ENCODE measurements around the gene PDGFRB. TPM values are rescaled to one million over a fixed set of nuclear protein-coding genes. Genes with fewer than 3 reads are reported as not detected.

The PDGFRB gene
- polyA plus RNA-seq, 2 of the 4 experiments (the other 2 are of a cell fraction), result 0.22 TPM

- Histone ChIP-seq H3K9me3 (no peaks in the 10 kb centered on the region), H3K4me2 (no peak overlapping the region), H3K4me3 (no peak overlapping the region), H3K4me1 (0 out of 3 replicates have a peak, but pooled peaks cover 3% of the 10 kb centered on the region), H3K27ac (no peak overlapping the region)
- ATAC-seq (no peak), FAIRE-seq (no peak), DNase-seq (ENCODE audit: low read depth in 1 of 2, low spot score in 1 of 2) (no peak)
- 54% methylated on average over 12 of the region's 12 CpGs for WGBS (ENCODE audit: missing lambda C conversion rate)
- POLR2A ChIA-PET, result no interaction called here
- CTCF ChIA-PET, result interaction anchor here (0.6 to 8.8 kb wide), 11 partner anchors 13 to 192 kb away, joined by 3 to 140 read pairs (median 4); no protein-coding TSS in a partner anchor
- no peak for TF ChIP-seq SMC3 (IDR thresholded peaks at IDR 0.05)
- no peak for TF ChIP-seq FOXS1 (CRISPR knock-in tag; IDR thresholded peaks at IDR 0.05)
- TF ChIP-seq MAX (IDR thresholded peaks at IDR 0.05), result no peak
- TF ChIP-seq EP300 (IDR thresholded peaks at IDR 0.05), result no peak
Observed at GRCh38 chr5:150158170-150158949, 2.7 kb upstream of the PDGFRB start.

- Histone ChIP-seq H3K9me3 (no peaks in the 10 kb centered on the region), H3K27ac (no peak overlapping the region), H3K4me2 (no peak overlapping the region), H3K4me3 (no peak overlapping the region), H3K4me1 (0 out of 3 replicates have a peak, but pooled peaks cover 3% of the 10 kb centered on the region)
- DNase-seq (ENCODE audit: low read depth in 1 of 2, low spot score in 1 of 2) (no peak), FAIRE-seq (no peak), ATAC-seq (no peak)
- POLR2A ChIA-PET, result no interaction called here
- CTCF ChIA-PET, result interaction anchor here (0.6 to 8.8 kb wide), 7 partner anchors 12 to 301 kb away, joined by 3 to 140 read pairs (median 7); no protein-coding TSS in a partner anchor
- 87% methylated on average over 3 of the region's 3 CpGs for WGBS (ENCODE audit: missing lambda C conversion rate)
- TF ChIP-seq MAFK (IDR thresholded peaks at IDR 0.05; ENCODE audit: partially characterized antibody) (no peak), MYC (IDR thresholded peaks at IDR 0.05; ENCODE audit: borderline replicate concordance, low read length) (no peak), POLR2AphosphoS2 (conservative IDR thresholded peaks at IDR 0.05; ENCODE audit: low read length) (no peak), POLR2A (IDR thresholded peaks at IDR 0.05; ENCODE audit: low read length) (no peak), TFCP2L1 (CRISPR knock-in tag; IDR thresholded peaks at IDR 0.05) (no peak), CEBPB (IDR thresholded peaks at IDR 0.05) (no peak), SREBF2 (IDR thresholded peaks at IDR 0.05) (no peak), MAZ (IDR thresholded peaks at IDR 0.05; ENCODE audit: borderline replicate concordance, low read depth, low read length) (no peak), ZFP36 (IDR thresholded peaks at IDR 0.05; ENCODE audit: borderline replicate concordance, partially characterized antibody) (no peak), CBX8 (IDR thresholded peaks at IDR 0.05) (no peak), RNF2 (IDR thresholded peaks at IDR 0.05; ENCODE audit: borderline replicate concordance, low read depth) (no peak), PHF8 (IDR thresholded peaks at IDR 0.05; ENCODE audit: borderline replicate concordance, low read depth) (no peak), CHD2 (IDR thresholded peaks at IDR 0.05; ENCODE audit: low read length, partially characterized antibody) (no peak), CTCF (IDR thresholded peaks at IDR 0.05) (no peak), E2F6 (IDR thresholded peaks at IDR 0.05; ENCODE audit: borderline replicate concordance, low read depth) (no peak), FOXS1 (CRISPR knock-in tag; IDR thresholded peaks at IDR 0.05) (no peak)
Observed at GRCh38 chr5:150157168-150157567, 1.5 kb upstream of the PDGFRB start.

- DNase-seq (ENCODE audit: low read depth in 1 of 2, low spot score in 1 of 2) (no peak), FAIRE-seq (no peak), ATAC-seq (no peak)
- H3K4me2 ChIP-seq, result no peak overlapping the region
- no peaks in the 10 kb centered on the region for H3K9me3 ChIP-seq
- ChIA-PET POLR2A (no interaction called here), CTCF (interaction anchor here (1.2 to 8.8 kb wide), 5 partner anchors 13 to 194 kb away, joined by 3 to 140 read pairs (median 11); no protein-coding TSS in a partner anchor)
- H3K4me3 ChIP-seq, result no peak overlapping the region
- 61% methylated on average over 4 of the region's 4 CpGs for WGBS (ENCODE audit: missing lambda C conversion rate)
- no peak overlapping the region for H3K27ac ChIP-seq
- 0 out of 3 replicates have a peak, but pooled peaks cover 3% of the 10 kb centered on the region for H3K4me1 ChIP-seq
- TF ChIP-seq CBX8 (IDR thresholded peaks at IDR 0.05), result no peak
- TF ChIP-seq RNF2 (IDR thresholded peaks at IDR 0.05; ENCODE audit: borderline replicate concordance, low read depth), result no peak
- TF ChIP-seq REST (IDR thresholded peaks at IDR 0.05), result no peak
- no peak for TF ChIP-seq BHLHE40 (IDR thresholded peaks at IDR 0.05; ENCODE audit: low read depth, low read length)
- no peak for TF ChIP-seq PHF8 (IDR thresholded peaks at IDR 0.05; ENCODE audit: borderline replicate concordance, low read depth)
- TF ChIP-seq HEYL (CRISPR knock-in tag; IDR thresholded peaks at IDR 0.05), result no peak
- no peak for TF ChIP-seq EP300 (IDR thresholded peaks at IDR 0.05)
- TF ChIP-seq RAD21 (conservative IDR thresholded peaks at IDR 0.05 in 1 of 2, IDR thresholded peaks at IDR 0.05 in 1 of 2), result no peak
- no peak for TF ChIP-seq PBX3 (IDR thresholded peaks at IDR 0.05)
- no peak for TF ChIP-seq HES2 (IDR thresholded peaks at IDR 0.05)
- TF ChIP-seq GATA3 (IDR thresholded peaks at IDR 0.05; ENCODE audit: borderline replicate concordance), result no peak
Observed at GRCh38 chr5:150156540-150156939, 895 bp upstream of the PDGFRB start.

Data from A549 (cell line).